A549 (cell line): ENCODE measurements around the gene EVI5L. TPM values are rescaled to one million over a fixed set of nuclear protein-coding genes. Genes with fewer than 3 reads are reported as not detected.
"Not testable (repeated sequence)": the region's sequence is repeated elsewhere in the genome, so short reads cannot be mapped to it uniquely, and the experiment has no call there.

ENCODE experiments used
- ATAC-seq, 2 experiments: fragments of 200-7000 bp in 1 of 2; fragments of >200 bp in 1 of 2; cut with Nextera tagmentation in 1 of 2; cut with Tn5 transposase in 1 of 2; 3 replicates each; pipeline versions ENCODE4 v1.8.0 to v1.9.1; 2018 to 2020; ENCODE audit warnings: mild to moderate bottlenecking in 1 of 2, moderate library complexity in 1 of 2
- CTCF ChIA-PET: fragments of 300-600 bp; sonication (Branson Sonifier 250); formaldehyde crosslinking; extraction: SDS; loops from one replicate; lab custom pipeline; 2021; ENCODE audit warnings: antibody characterized with exemption, inconsistent platforms; lab: Yijun Ruan, JAX
- POLR2A ChIA-PET: fragments of 350-600 bp; formaldehyde crosslinking; extraction: SDS; loops from one replicate; lab custom pipeline; 2021; ENCODE audit warnings: antibody characterized with exemption, inconsistent platforms; lab: Yijun Ruan, JAX
- DNase-seq, 2 experiments: peaks; one replicate each; pipeline versions ENCODE4 v3.0.0 to v3.0.0-alpha.2; 2011 to 2016; ENCODE audit warnings: low read depth in 1 of 2, low spot score in 1 of 2
- FAIRE-seq: peaks from 2 replicates; lab custom pipeline; 2011; peaks lifted over from hg19 to GRCh38; lab: Jason Lieb, UNC
- H3K27ac ChIP-seq, 2 experiments: fragments of >200 bp; sonication (Bioruptor Twin); formaldehyde crosslinking; 3 replicates each; pipeline ENCODE4 v1.5.1; 2016 to 2017
- H3K4me1 ChIP-seq: fragments of >200 bp; sonication (Bioruptor Twin); formaldehyde crosslinking; 3 replicates; pipeline ENCODE4 v1.6.1; 2016
- H3K4me2 ChIP-seq: fragments of >200 bp; sonication (Bioruptor Twin); formaldehyde crosslinking; 3 replicates; pipeline ENCODE4 v1.6.1; 2016
- H3K4me3 ChIP-seq: fragments of >200 bp; sonication (Bioruptor Twin); formaldehyde crosslinking; 3 replicates; pipeline ENCODE4 v1.5.1; 2016
- H3K9me3 ChIP-seq: fragments of >200 bp; sonication (Bioruptor Twin); formaldehyde crosslinking; 3 replicates; pipeline ENCODE4 v1.6.1; 2016
- CEBPB ChIP-seq, 2 experiments: fragments of >200 bp in 1 of 2; sonication (Bioruptor Twin) in 1 of 2; formaldehyde crosslinking in 1 of 2; IDR thresholded peaks; 2 replicates each; pipeline ENCODE4 v1.6.1; 2012 to 2016
- CHD2 ChIP-seq: fragments of 150-350 bp; IDR thresholded peaks from 2 replicates; pipeline ENCODE4 v1.6.1; 2014; ENCODE audit warnings: low read length; ENCODE audit not compliant: partially characterized antibody
- CHD4 ChIP-seq: fragments of 200-600 bp; sonication (generic); IDR thresholded peaks from 2 replicates; pipeline ENCODE4 v1.6.1; 2016; ENCODE audit warnings: antibody characterized with exemption, mild to moderate bottlenecking, borderline replicate concordance
- EHF ChIP-seq: fragments of 250-450 bp; sonication (Bioruptor Pico); IDR thresholded peaks from 2 replicates; pipeline ENCODE4 v1.5.0; 2020; ENCODE audit warnings: mild to moderate bottlenecking
- ESRRA ChIP-seq: fragments of 150-350 bp; IDR thresholded peaks from 2 replicates; pipeline ENCODE4 v1.6.1; 2014; ENCODE audit warnings: mild to moderate bottlenecking, low read length, borderline replicate concordance
- FOSB ChIP-seq: fragments of 250-450 bp; sonication (Bioruptor Pico); IDR thresholded peaks from 2 replicates; pipeline ENCODE4 v1.5.0; 2020; ENCODE audit warnings: mild to moderate bottlenecking, moderate library complexity
- FOSL2 ChIP-seq, 2 experiments: fragments of 450-650 bp in 1 of 2; fragments of >200 bp in 1 of 2; sonication (Bioruptor Twin) in 1 of 2; formaldehyde crosslinking; IDR thresholded peaks; 2 replicates each; pipeline versions ENCODE4 v1.5.0 to v1.6.1; 2016 to 2020; ENCODE audit warnings: mild to moderate bottlenecking in 1 of 2, moderate library complexity in 1 of 2
- GATA3 ChIP-seq: IDR thresholded peaks from 2 replicates; pipeline ENCODE4 v1.6.1; 2012; ENCODE audit warnings: borderline replicate concordance
- HES2 ChIP-seq: fragments of >200 bp; sonication (Bioruptor Twin); formaldehyde crosslinking; IDR thresholded peaks from 2 replicates; pipeline ENCODE4 v1.6.1; 2016
- HMGXB4 ChIP-seq: fragments of 250-450 bp; sonication (Bioruptor Pico); IDR thresholded peaks from 2 replicates; pipeline ENCODE4 v1.5.0; 2021; ENCODE audit warnings: mild to moderate bottlenecking, moderate library complexity, borderline replicate concordance
- HOXB13 ChIP-seq: fragments of 250-450 bp; sonication (Bioruptor Pico); IDR thresholded peaks from 2 replicates; pipeline ENCODE4 v1.5.0; 2020; ENCODE audit warnings: low read depth, mild to moderate bottlenecking, moderate library complexity
- KDM1A ChIP-seq: fragments of 200-600 bp; sonication (generic); IDR thresholded peaks from 2 replicates; pipeline ENCODE4 v1.6.1; 2016; ENCODE audit warnings: low read depth, mild to moderate bottlenecking
- KDM5A ChIP-seq: fragments of 200-600 bp; sonication (generic); IDR thresholded peaks from 2 replicates; pipeline ENCODE4 v1.6.1; 2016; ENCODE audit warnings: antibody characterized with exemption, mild to moderate bottlenecking
- PHF8 ChIP-seq: fragments of 200-600 bp; sonication (generic); IDR thresholded peaks from 2 replicates; pipeline ENCODE4 v1.6.1; 2016; ENCODE audit warnings: low read depth, mild to moderate bottlenecking, antibody characterized with exemption, moderate library complexity, borderline replicate concordance
- POLR2A ChIP-seq: IDR thresholded peaks from 2 replicates; pipeline ENCODE4 v1.6.1; 2012; ENCODE audit warnings: mild to moderate bottlenecking, low read length
- POLR2AphosphoS2 ChIP-seq: conservative IDR thresholded peaks from 2 replicates; pipeline ENCODE4 v1.6.1; 2012; ENCODE audit warnings: low read length, improper control_type of control experiment, inconsistent platforms
- RNF2 ChIP-seq: fragments of 200-600 bp; sonication (generic); IDR thresholded peaks from 2 replicates; pipeline ENCODE4 v1.6.1; 2016; ENCODE audit warnings: low read depth, mild to moderate bottlenecking, antibody characterized with exemption, moderate library complexity, borderline replicate concordance
- ZSCAN20 ChIP-seq: fragments of 250-450 bp; sonication (Bioruptor Pico); IDR thresholded peaks from 2 replicates; pipeline ENCODE4 v1.8.0; 2022; ENCODE audit warnings: mild to moderate bottlenecking, moderate library complexity
- WGBS: methylation state at CpG from one replicate; pipeline ENCODE4 v1.1.6; 2017; ENCODE audit errors: missing lambda C conversion rate; 5-methylcytosine and 5-hydroxymethylcytosine counted together
- polyA plus RNA-seq, 4 experiments: library from polyadenylated mRNA; depleted of rRNA in 3 of 4; stranded (reverse); fragments of >200 nt; fragmentation: RNase III in 1 of 4; extraction: RNeasy Plus Mini Kit Qiagen cat#74134 plus additional on column Dnase treatment in 1 of 4; gene quantifications; 2 replicates in 3 of 4; 3 replicates in 1 of 4; pipeline ENCODE4 v1.2.3, GENCODE V29; 2011 to 2017
- TF ChIP-seq, protein P1 (sequence below): fragments of 150-350 bp; IDR thresholded peaks from 2 replicates; pipeline ENCODE4 v1.6.1; 2014; ENCODE audit warnings: low read depth, mild to moderate bottlenecking, low read length
- TF ChIP-seq, protein P2 (sequence below): fragments of >200 bp; sonication (Bioruptor Twin); formaldehyde crosslinking; IDR thresholded peaks from 3 replicates; pipeline ENCODE4 v1.6.1; 2016

EVI5L gene
- polyA plus RNA-seq, 2 of the 4 experiments (the other 2 are of a cell fraction), result 1.2 to 1.8 TPM

DNA sequence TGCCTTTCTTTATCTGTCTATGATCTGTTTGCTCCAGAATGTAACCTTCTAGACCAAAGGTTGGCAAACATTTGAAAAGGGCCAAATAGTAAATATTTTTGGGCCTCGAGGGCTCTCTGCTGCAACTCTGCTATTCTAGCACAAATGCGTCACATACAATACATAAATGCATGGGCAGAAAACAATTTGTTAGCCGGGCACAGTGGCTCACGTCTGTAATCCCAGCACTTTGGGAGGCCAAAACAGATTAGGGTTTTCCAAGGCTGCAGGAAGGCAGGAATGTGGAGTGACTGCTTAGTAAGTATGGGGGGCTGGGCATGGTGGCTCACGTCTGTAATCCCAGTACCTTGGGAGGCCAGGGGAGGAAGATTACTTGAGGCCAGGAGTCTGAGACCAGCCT lies 21.9 kb upstream of the EVI5L start:
- Histone ChIP-seq H3K27ac (no peak overlapping the region), H3K9me3 (no peaks in the 10 kb centered on the region), H3K4me2 (no peak overlapping the region), H3K4me1 (no peaks in the 10 kb centered on the region), H3K4me3 (no peak overlapping the region)
- CTCF ChIA-PET, result no interaction called here
- TF ChIP-seq GATA3, result no peak
- TF ChIP-seq HES2, result no peak
- no peak for TF ChIP-seq EHF (CRISPR knock-in tag)
- no peak for ATAC-seq
- POLR2A ChIA-PET, result no interaction called here
- FAIRE-seq, result no peak
- WGBS, result 58% methylated on average over 5 of the region's 5 CpGs
- no peak for DNase-seq

DNA sequence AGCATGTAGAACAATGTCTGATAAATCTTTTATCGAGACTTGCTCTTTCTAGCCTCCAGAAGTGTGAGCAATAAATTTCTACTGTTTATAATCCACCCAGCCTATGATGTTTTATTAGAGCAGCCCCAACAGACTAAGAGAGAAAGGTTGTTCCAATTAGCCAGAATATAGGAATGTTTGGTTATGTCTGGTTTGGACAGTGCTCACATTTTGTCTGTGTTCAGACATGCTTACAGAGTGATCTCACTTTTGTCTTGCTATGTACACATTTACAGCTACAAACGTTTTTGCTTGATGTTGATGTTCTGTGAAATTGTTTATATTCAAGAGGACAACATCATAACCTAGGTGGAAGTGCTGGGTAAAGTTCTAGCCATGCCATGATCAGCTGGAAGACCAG lies 18.0 kb upstream of the EVI5L start:
- FAIRE-seq (no peak), ATAC-seq (no peak)

DNA sequence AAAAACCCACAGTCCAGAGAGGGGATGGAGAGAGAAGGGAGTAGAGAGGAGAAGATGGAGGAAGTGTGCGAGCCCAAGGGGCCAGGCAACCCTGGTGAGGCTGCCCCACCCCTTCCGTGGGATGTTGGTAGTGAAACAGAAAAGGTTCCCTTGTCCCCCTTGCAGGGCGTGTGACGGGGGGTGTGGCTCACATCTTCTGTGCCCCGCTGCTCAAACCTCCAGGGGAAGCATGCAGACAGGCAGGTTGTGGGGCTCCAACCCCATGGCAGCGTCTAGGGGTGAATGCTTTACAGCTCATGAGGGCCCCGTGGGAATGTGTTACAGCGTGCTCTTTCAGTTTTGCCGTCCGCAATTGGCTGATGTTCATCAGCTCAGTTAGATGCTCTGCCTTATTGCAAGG lies 14.7 kb upstream of the EVI5L start:
- Histone ChIP-seq H3K9me3 (no peaks in the 10 kb centered on the region), H3K27ac (no peak overlapping the region), H3K4me3 (no peak overlapping the region), H3K4me1 (no peaks in the 10 kb centered on the region), H3K4me2 (no peak overlapping the region)
- CTCF ChIA-PET, result no interaction called here
- no peak for DNase-seq
- WGBS, result 27% methylated on average over 10 of the region's 10 CpGs
- TF ChIP-seq PHF8, result no peak
- no peak for TF ChIP-seq KDM1A
- no peak for TF ChIP-seq CEBPB (IDR thresholded peaks at IDR 0.05)
- TF ChIP-seq KDM5A, result no peak
- no peak for TF ChIP-seq HOXB13 (CRISPR knock-in tag)
- no peak for TF ChIP-seq CHD2
- TF ChIP-seq, protein P1, sequence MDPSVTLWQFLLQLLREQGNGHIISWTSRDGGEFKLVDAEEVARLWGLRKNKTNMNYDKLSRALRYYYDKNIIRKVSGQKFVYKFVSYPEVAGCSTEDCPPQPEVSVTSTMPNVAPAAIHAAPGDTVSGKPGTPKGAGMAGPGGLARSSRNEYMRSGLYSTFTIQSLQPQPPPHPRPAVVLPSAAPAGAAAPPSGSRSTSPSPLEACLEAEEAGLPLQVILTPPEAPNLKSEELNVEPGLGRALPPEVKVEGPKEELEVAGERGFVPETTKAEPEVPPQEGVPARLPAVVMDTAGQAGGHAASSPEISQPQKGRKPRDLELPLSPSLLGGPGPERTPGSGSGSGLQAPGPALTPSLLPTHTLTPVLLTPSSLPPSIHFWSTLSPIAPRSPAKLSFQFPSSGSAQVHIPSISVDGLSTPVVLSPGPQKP, result no peak
- TF ChIP-seq ESRRA, result no peak
- TF ChIP-seq, protein P2, sequence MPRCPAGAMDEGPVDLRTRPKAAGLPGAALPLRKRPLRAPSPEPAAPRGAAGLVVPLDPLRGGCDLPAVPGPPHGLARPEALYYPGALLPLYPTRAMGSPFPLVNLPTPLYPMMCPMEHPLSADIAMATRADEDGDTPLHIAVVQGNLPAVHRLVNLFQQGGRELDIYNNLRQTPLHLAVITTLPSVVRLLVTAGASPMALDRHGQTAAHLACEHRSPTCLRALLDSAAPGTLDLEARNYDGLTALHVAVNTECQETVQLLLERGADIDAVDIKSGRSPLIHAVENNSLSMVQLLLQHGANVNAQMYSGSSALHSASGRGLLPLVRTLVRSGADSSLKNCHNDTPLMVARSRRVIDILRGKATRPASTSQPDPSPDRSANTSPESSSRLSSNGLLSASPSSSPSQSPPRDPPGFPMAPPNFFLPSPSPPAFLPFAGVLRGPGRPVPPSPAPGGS, result no peak
- no peak for TF ChIP-seq CHD4
- TF ChIP-seq FOSL2 (IDR thresholded peaks at IDR 0.05), result no peak
- TF ChIP-seq FOSL2 (CRISPR knock-in tag; IDR thresholded peaks at IDR 0.05), result no peak
- TF ChIP-seq FOSB (CRISPR knock-in tag), result no peak
- no peak for TF ChIP-seq POLR2AphosphoS2
- TF ChIP-seq HMGXB4 (CRISPR knock-in tag), result no peak
- no peak for TF ChIP-seq ZSCAN20
- no peak for TF ChIP-seq RNF2
- POLR2A ChIA-PET, result no interaction called here
- no peak for FAIRE-seq
- no peak for ATAC-seq

More for the DNA sequence above, 18.0 kb upstream of the EVI5L start:
- Histone ChIP-seq H3K27ac (no peak overlapping the region), H3K4me1 (no peaks in the 10 kb centered on the region), H3K4me2 (no peak overlapping the region), H3K4me3 (no peak overlapping the region), H3K9me3 (no peaks in the 10 kb centered on the region)
- TF ChIP-seq POLR2A, result no peak
- ChIA-PET CTCF (interaction anchor here (1.3 to 4.5 kb wide), 3 partner anchors 10 to 16 kb away, joined by 3 to 25 read pairs (median 7); no protein-coding TSS in a partner anchor), POLR2A (no interaction called here)
- no peak for DNase-seq
- 5% methylated on average over 2 of the region's 2 CpGs for WGBS

DNA sequence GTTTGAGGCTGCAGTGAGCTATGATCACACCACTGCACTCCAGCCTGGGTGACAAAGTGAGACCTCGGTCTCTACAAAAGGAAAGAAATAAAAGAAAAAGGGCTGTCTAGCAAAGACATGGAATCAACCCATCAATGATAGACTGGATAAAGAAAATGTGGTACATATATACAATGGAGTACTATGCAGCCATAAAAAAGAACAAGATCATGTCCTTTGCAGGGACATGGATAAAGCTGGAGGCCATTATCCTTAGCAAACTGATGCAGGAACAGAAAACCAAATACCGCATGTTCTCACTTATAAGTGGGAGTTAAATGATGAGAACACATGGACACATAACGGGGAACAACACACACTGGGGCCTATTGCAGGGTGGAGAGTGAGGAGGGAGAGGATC lies 14.0 kb upstream of the EVI5L start:
- CTCF ChIA-PET, POLR2A ChIA-PET, FAIRE-seq, H3K4me1 ChIP-seq, DNase-seq, H3K4me2 ChIP-seq, H3K27ac ChIP-seq, ATAC-seq, H3K9me3 ChIP-seq, H3K4me3 ChIP-seq: not testable (repeated sequence)
- WGBS, result 30% methylated on average over 3 of the region's 3 CpGs
